GM18867 (cell line): ENCODE data around the gene TSC22D2.
"Not testable (repeated sequence)": the region's sequence is repeated elsewhere in the genome, so short reads cannot be mapped to it uniquely, and the experiment has no call there.

ENCODE experiments used
- ATAC-seq: cut with Tn5 transposase; IDR thresholded peaks from one replicate; pipeline ENCODE4 v1.9.1; 2021; ENCODE audit warnings: mild to moderate bottlenecking, moderate library complexity; ENCODE audit not compliant: unreplicated experiment

TSC22D2 gene

DNA sequence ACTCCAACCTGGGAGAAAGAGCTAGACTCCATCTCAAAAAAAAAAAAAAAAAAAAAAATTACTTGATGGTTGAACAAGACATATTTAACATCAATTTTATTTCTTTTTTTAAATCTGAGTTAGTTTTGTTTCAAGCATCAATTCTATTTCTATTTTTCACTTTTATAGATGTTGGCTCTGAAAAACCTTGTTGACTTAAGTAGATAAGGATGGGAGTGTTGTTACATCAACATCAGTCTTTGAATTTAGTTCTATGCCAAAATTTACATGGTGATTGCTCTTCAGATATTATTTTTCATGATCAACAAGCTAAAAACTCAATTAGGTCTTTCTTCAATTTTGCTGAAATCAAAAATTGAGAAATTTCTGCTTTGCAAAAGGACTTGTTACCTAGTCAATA, 71.3 kb downstream of the TSC22D2 start:
- ATAC-seq: no peak

DNA sequence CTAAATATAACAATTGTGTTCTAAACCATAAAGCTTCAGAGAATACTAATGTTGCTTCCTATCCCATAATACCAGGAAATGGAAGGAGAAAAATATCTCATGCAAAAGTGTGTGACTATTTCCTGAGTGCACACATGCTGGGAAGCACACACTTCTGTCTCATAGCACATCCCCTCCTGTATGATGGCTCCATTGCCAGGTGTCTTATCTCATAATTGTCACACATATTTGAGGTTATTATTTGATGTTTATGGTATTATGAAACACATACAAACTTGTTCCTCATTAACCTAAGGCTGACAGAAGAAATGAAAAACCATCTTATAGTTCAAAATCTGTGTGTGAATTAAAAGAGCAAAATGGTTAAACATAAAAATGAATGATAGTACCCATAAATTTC, 72.8 kb downstream of the TSC22D2 start:
- ATAC-seq: no peak

DNA sequence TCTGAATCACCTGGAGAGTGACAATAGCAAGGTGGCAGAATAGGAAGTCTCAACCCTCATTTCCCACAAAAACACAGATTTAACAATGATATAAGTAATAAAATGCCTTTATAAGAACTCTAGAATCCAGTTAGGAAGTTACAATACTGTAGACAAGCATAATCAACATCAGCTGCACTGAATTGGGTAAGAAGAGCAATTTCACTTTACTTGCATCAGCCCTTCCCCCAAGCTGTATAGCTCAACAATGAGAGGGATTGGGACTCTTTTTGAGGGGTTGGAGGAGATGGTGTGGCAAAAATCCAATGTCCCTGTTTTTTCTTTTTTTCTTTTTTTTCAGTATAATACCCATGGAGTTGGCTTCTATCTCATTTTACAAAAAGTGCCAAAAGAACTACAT, 75.1 kb downstream of the TSC22D2 start:
- ATAC-seq: no peak

DNA sequence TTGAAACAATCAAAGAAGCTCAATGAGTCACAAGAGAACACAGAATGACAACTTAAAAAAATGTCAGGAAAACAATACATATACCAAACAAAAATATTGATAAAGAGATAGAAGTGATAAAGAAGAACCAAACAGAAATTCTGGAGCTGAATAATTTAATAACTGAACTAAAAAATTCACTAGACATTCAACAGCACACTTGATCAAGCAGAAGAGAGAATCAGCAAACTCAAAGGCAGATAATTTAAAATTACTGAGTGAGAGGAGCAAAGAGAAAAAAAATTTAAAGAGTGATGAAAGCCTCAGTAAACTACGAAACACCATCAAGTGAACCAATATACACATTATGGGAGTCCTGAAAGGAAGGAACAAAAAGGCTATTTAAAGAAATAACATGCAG, 76.3 kb downstream of the TSC22D2 start:
- ATAC-seq: no peak

DNA sequence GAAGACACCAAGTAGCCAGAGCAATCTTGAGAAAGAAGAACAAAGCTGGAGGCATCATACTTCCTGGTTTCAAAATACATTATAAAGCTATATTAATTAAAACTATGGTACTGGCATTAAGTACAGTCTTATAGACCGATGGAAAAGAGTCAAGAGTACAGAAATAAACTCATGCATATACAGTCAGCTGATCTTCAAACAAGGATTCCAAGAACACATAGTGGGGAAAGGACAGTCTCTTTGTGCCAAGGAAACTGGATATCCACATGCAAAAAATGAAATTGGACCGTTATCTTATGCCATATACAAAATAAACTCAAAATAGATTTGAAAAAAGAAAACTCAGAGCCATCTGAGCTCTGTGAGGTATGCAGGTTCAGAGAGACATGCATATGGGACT, 80.8 kb downstream of the TSC22D2 start:
- ATAC-seq: no peak

DNA sequence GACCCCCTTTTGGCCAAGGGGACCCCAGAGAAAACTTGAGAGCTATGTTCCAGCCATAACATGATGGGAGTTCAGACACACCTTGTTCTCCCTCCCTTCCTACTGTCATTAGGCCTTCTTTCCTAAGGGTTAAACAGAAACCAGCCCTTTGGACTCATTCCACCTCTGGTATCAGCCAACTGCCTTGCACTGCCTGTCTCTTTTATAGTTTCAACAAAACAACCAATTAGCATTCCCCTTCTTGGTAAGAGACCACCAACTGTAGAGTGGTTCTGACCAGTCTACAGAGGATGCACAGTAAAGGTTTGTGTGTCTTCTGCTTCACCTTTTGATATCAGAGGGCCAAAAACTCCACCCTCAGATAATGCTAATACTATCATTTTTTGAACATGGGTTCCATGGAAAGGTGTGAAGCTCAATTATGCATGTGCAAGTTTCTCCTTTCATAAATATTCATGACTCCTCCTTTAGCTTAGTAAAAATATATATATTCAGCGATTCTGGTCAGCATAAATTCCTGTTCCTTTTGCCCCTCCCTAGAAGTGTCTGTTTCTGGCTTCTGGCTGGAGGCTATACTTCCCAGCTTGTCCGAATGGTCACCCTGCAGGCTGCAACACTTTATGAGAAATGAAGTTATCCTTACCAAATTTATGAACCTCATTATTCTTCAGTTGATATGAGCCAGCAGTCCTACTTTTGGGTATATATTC, 82.3 kb downstream of the TSC22D2 start:
- no peak for ATAC-seq

DNA sequence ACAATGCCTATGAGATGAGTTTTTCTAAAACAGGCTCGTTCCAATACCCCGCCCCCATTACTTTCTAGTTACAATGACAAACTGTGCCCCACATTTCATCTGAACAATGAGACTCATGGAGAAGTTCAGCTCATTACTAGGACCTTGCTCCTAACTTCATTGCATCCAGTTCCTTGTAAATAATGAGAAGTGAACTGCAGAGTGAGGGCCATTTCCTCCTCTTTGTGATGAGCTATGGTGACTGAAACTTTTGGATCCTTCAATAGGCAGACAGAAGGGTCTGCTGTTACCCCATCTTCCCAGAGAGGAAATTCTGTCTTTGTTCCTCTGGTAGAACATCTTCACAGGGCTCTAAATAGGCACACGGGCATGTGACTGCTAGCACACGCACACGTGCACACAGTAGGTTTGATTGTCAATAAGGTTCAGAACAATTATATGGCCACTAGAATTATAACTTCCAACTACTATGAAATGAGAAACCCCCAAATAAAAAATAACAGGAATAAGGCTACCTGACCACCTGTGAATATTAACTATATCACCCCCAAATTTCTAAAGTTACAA, 86.4 kb downstream of the TSC22D2 start:
- ATAC-seq: no peak

DNA sequence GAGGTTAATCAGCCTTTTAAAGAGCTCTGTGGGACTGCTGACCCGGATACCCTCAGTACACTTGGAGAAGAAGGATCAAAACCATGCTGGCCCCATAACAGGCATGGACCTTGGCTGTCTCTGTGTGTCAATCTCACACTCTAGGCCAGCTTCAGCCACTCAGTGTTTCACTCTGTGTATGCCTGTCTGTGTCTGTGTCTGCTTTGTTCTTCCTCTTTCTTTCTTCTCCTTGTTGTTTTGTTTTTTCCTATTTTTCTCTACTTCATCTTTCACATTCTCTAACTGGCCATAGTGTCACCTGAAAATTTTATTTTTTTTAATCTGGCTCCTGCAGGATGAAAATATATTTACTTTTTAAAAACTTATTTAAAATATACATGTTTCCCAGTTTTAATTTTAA, 87.1 kb downstream of the TSC22D2 start:
- no peak for ATAC-seq

DNA sequence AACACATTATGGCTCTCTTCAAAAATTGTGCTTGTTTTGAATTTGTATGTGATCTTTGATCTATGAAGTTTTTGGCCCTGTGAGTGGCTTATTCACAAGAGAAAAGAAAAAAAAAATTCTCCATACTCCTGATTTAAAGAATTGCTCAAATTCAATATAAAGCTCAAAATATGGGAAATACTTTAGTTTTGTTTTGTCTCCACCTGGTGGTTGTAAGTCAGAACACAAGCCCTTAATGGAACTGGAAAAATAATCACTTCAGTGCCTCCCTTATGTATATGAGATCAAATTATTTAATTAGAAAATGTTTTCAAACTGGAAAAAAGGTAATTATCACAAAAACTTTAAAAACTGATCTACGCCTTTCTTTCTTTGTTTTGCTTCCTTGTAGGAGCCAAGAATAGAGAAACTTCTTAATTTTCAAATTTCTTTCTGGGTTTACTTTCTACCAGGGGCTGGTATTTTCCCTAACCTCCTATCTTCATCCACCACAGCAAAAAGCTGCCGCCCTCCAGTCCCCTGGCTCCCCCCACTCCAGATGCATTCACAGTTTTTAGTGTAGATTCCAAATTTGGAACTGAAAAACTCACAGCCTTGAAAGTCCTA, 87.6 kb downstream of the TSC22D2 start:
- ATAC-seq: no peak

DNA sequence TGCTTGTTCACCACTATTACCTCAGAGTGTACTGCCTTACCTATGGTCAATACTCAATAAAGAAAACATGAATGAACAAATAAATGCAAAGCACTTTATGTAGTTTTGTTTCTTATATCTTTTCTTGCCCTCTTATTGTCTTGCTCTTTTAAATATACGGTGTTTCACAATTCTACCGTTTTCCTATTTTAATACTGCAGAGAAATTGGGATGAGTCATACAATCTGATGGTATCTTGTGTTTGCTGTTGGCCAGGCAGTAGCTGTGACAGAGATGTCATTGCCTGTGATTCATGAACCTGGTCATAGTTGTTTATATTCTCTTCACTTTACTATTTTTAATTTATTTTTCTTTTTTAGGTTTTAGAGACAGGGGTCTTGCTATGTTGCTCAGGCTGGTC, 89.9 kb downstream of the TSC22D2 start:
- no peak for ATAC-seq

DNA sequence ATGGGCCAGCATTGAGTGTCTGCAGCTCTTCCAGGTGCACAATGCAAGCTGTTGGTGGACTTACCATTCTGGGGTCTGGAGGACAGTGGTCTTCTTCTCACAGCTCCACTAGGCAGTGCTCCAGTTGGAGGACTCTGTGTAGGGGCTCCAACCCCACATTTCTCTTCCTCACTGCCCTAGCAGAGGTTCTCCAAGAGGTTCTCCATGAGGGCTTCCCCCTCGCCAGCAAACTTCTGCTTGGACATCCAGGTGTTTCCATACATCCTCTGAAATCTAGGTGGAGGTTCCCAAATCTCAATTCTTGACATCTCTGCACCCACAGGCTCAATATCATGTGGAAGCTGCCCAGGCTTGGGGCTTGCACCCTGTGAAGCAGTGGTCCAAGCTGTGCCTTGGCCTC, 92.9 kb downstream of the TSC22D2 start:
- ATAC-seq: not testable (repeated sequence)

DNA sequence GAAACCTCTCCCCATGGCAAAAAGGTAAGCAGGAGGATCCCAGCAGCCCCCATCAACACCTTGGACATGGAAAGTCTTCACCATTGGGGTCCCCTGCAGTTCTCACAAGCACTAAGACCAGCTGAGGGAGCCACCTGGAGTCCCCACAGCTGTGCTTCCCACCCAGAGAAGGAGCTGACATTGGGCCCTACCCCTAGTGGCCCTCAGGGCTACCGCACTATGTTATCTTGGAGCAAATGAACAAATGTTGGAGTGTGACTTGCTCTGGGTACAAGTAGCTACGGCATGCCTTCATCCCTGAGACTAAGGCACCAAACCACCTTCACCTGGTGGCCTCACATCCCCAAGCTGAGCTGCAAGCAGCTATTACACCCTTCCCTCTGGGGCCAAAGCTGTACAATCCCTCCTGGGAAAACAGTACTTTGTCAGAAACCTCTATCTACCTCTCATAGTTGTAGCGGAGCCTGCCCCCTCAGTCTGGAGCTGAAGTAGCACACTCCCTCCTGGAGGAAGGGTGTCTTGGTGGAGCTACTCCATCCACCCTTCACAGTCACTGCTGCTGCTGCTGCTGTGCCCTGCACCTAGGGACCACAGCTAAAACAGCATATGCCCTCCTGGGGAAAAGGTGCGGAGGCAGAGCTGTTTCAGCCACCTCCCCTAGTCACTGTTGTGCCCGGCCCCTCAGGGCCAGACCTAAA, 95.5 kb downstream of the TSC22D2 start:
- ATAC-seq: no peak

DNA sequence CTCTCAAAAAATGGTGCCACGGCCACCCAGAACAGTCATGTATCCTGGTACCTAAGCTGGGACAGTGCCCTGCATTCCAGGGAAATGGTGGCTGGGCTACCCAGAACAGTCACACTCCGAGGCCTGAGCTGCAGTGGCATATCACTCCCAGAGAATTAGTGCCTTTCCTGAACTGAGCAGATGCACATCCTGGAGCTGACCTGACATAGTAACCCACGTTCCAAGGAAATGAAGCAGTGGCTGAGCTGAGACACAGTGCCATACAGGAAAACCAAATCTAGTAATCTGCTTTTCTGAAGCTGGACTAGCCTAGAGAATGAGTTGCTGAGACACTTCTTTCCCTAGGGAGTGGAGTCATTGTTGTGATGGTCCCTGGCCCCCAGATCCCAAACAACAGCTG, 96.4 kb downstream of the TSC22D2 start:
- ATAC-seq: no peak

DNA sequence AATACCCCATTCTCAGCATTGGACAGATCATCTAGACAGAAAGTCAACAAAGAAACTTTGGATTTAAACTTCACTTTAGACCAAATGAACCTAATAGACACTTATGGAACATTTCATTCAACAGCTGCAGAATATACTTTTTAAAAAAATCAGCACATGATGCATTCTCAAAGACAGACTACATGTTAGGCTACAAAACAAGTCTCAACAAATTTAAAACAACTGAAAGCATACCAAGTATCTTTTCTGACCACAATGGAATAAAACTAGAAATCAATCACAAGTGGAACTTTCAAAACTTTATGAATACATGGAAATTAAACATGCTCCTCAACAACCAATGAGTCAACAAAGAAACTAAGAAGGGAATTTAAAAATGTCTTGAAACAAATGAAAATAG, 100.3 kb downstream of the TSC22D2 start:
- ATAC-seq: no peak

DNA sequence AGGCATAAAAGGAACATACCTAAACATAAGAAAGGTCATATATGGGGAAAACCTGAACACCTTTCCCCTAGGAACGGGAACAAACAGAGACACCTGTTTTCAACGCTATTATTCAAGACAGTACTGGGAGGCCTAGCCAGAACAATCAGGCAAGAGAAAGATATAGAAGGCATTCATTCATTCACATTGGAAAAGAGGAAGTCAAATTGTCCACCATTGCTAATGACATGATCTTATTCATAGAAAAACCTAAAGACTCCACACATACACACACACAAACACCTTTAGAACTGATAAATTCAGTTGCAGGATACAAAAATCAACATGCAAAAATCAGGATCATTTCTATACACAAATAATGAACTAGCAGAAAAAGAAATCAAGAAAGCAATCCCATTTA, 101.7 kb downstream of the TSC22D2 start:
- no peak for ATAC-seq

DNA sequence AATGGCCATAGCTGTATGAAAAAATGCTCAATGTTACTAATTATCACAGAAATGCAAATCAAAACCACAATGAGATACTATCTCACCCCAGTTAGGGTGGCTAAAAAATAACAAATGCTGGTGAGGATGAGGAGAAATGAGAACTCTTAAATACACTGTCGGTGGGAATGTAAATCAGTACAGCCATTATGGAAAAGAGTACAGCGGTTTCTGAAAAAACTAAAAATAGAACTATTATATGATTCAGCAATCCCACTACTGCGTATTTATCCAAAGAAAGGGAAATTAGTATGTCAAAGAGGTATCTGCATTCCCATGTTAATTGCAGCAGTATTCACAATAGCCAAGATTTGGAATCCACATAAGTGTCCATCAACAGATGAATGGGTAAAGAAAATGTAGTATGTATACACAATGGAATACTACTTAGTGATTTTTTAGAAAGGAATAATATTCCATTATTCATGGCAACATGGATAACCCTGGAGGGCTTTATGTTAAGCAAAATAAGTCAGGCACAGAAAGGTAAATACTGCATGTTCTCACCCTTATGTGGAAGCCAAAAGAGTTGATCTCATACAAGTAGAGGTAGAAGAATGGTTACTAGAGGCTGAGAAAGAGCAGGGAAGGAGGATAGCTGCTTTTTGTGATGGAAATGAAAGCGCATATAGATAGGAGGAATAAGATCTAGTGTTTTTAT, 103.2 kb downstream of the TSC22D2 start:
- ATAC-seq: no peak

DNA sequence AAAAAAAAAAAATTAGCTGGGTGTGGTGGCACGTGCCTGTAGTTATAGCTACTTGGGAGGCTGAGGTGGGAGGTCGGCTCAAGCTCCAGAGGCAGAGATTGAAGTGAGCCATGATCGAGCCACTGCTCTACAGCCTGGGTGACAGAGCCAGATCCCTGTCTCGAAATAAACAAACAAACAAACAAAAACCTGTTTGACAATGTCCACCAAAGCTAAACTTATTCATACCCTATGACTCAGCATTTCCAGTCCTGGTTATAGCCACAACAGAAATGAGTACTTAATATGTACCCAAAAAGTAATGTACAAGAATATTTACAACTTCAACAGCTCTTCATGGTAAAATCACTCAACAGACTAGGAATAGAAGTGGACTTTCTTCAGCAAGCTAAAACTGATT, 107.1 kb downstream of the TSC22D2 start:
- ATAC-seq: no peak
